HCT116 (cell line): Measurements from ENCODE around the gene HHAT. TPM values are rescaled to one million over a fixed set of nuclear protein-coding genes. Genes with fewer than 3 reads are reported as not detected.

ENCODE experiments used
- ATAC-seq: fragments of 200-7000 bp; cut with Tn5 transposase; 2 replicates; pipeline ENCODE4 v1.9.1; 2020; ENCODE audit warnings: mild to moderate bottlenecking, moderate library complexity
- BruUV-seq: library from RNA; stranded (reverse); fragments of 400-500 nt; replicated peaks from 2 replicates; lab custom pipeline; 2021; lab: Mats Ljungman, UMichigan
- CTCF ChIA-PET: fragments of 300-600 bp; sonication (Branson Sonifier 250); formaldehyde crosslinking; loops from one replicate; lab custom pipeline; 2021; ENCODE audit warnings: antibody characterized with exemption; lab: Charles Lee
- POLR2A ChIA-PET: fragments of 300-600, 350-600 bp; sonication (Branson Sonifier 250); formaldehyde crosslinking; loops from one replicate; lab custom pipeline; 2021; ENCODE audit warnings: antibody characterized with exemption; lab: Charles Lee
- RAD21 ChIA-PET, 2 experiments: fragments of 300-600 bp; sonication (Branson Sonifier 250); formaldehyde crosslinking; loops; one replicate each; lab custom pipeline; 2023; ENCODE audit warnings: low total read pairs in 2 of 2; ENCODE audit not compliant: uncharacterized antibody in 2 of 2, unreplicated experiment in 2 of 2, low non-redundant PET in 1 of 2; lab: Charles Lee
- DNase-seq: peaks from one replicate; pipeline ENCODE4 v3.0.0-alpha.2; 2010; ENCODE audit warnings: low read depth, low spot score
- H2AFZ ChIP-seq: fragments of 200-600 bp; shearing (Covaris generic), sonication (generic); 2 replicates; pipeline ENCODE4 v1.6.1; 2017; ENCODE audit warnings: low read depth, mixed run types, mixed read lengths, antibody characterized with exemption, low read length; ENCODE audit not compliant: poor library complexity, severe bottlenecking
- H3K27ac ChIP-seq: 2 replicates; pipeline ENCODE4 v1.5.1; 2012; ENCODE audit warnings: low read depth, low read length
- H3K27me3 ChIP-seq: fragments of 200-600 bp; sonication (generic); 2 replicates; pipeline ENCODE4 v1.6.1; 2016; ENCODE audit warnings: mixed run types, low read length, mixed read lengths; ENCODE audit not compliant: insufficient read depth
- H3K36me3 ChIP-seq, 2 experiments: fragments of 200-500 bp in 1 of 2; fragments of 200-600 bp in 1 of 2; sonication (Bioruptor generic) in 1 of 2; sonication (generic) in 1 of 2; 2 replicates each; pipeline versions ENCODE4 v1.5.1 to v1.6.1; 2014 to 2016; ENCODE audit warnings: low read length in 2 of 2, inconsistent platforms in 1 of 2, mixed read lengths in 1 of 2, mixed run types in 1 of 2; ENCODE audit not compliant: insufficient read depth in 2 of 2, control insufficient read depth in 1 of 2
- H3K4me1 ChIP-seq, 2 experiments: fragments of 200-600 bp in 1 of 2; sonication (generic) in 1 of 2; 2 replicates each; pipeline versions ENCODE4 v1.5.1 to v1.6.1; 2012 to 2017; ENCODE audit warnings: low read length in 2 of 2, inconsistent platforms in 1 of 2, mild to moderate bottlenecking in 1 of 2, mixed read lengths in 1 of 2, mixed run types in 1 of 2, moderate library complexity in 1 of 2; ENCODE audit not compliant: insufficient read depth in 2 of 2, control insufficient read depth in 1 of 2
- H3K4me2 ChIP-seq: fragments of 200-600 bp; sonication (generic); 2 replicates; pipeline ENCODE4 v1.6.1; 2017; ENCODE audit warnings: mixed run types, low read length, mixed read lengths
- H3K4me3 ChIP-seq, 2 experiments: fragments of 200-600 bp in 1 of 2; sonication (generic) in 1 of 2; replicated peaks in 1 of 2; 2 replicates each; pipeline ENCODE4 v1.5.1; 2011 to 2016; ENCODE audit warnings: low read length in 2 of 2, control low read depth in 1 of 2, low read depth in 1 of 2, mild to moderate bottlenecking in 1 of 2, mixed read lengths in 1 of 2, mixed run types in 1 of 2
- H3K79me2 ChIP-seq: fragments of 200-600 bp; sonication (generic); 2 replicates; pipeline ENCODE4 v1.6.1; 2017; ENCODE audit warnings: mild to moderate bottlenecking, mixed run types, low read length, moderate library complexity, mixed read lengths; ENCODE audit not compliant: insufficient read depth
- H3K9ac ChIP-seq: fragments of 200-600 bp; sonication (generic); 2 replicates; pipeline ENCODE4 v1.6.1; 2016; ENCODE audit warnings: low read length, mixed read lengths
- H3K9me2 ChIP-seq: fragments of 200-600 bp; sonication (generic), shearing (Covaris generic); 2 replicates; pipeline ENCODE4 v1.6.1; 2017; ENCODE audit warnings: mixed run types, mild to moderate bottlenecking, moderate library complexity; ENCODE audit not compliant: insufficient read depth
- H3K9me3 ChIP-seq, 2 experiments: fragments of 200-500 bp in 1 of 2; fragments of 200-600 bp in 1 of 2; sonication (Bioruptor generic) in 1 of 2; sonication (generic) in 1 of 2; 2 replicates each; pipeline ENCODE4 v1.6.1; 2014 to 2017; ENCODE audit warnings: low read length in 2 of 2, mixed read lengths in 2 of 2, inconsistent platforms in 1 of 2, low read depth in 1 of 2, mild to moderate bottlenecking in 1 of 2, mixed run types in 1 of 2, moderate library complexity in 1 of 2; ENCODE audit not compliant: control insufficient read depth in 1 of 2, insufficient read depth in 1 of 2
- H4K20me1 ChIP-seq: fragments of 200-600 bp; sonication (generic), shearing (Covaris generic); 2 replicates; pipeline ENCODE4 v1.6.1; 2017; ENCODE audit warnings: mixed run types, mild to moderate bottlenecking, moderate library complexity; ENCODE audit not compliant: insufficient read depth
- CBX3 ChIP-seq: IDR thresholded peaks from 2 replicates; pipeline ENCODE4 v1.6.1; 2012; ENCODE audit warnings: low read depth
- CEBPB ChIP-seq: IDR thresholded peaks from 2 replicates; pipeline ENCODE4 v1.6.1; 2012; ENCODE audit warnings: low read depth
- EGR1 ChIP-seq: IDR thresholded peaks from 2 replicates; pipeline ENCODE4 v1.6.1; 2012; ENCODE audit warnings: low read depth
- EZH2phosphoT487 ChIP-seq: fragments of 200-600 bp; IDR thresholded peaks from 2 replicates; pipeline ENCODE4 v1.6.1; 2018; ENCODE audit warnings: antibody characterized with exemption, borderline replicate concordance
- FOSL1 ChIP-seq: IDR thresholded peaks from 2 replicates; pipeline ENCODE4 v1.6.1; 2012; ENCODE audit warnings: low read depth
- JUND ChIP-seq: IDR thresholded peaks from 2 replicates; pipeline ENCODE4 v1.6.1; 2012
- POLR2AphosphoS5 ChIP-seq: IDR thresholded peaks from 2 replicates; pipeline ENCODE4 v1.6.1; 2011; ENCODE audit warnings: mild to moderate bottlenecking, low read depth, low read length, moderate library complexity
- RAD21 ChIP-seq: IDR thresholded peaks from 2 replicates; pipeline ENCODE4 v1.6.1; 2012; ENCODE audit warnings: low read depth, mild to moderate bottlenecking
- SP1 ChIP-seq: IDR thresholded peaks from 2 replicates; pipeline ENCODE4 v1.6.1; 2012; ENCODE audit warnings: low read depth
- SRF ChIP-seq: IDR thresholded peaks from 2 replicates; pipeline ENCODE4 v1.6.1; 2012; ENCODE audit warnings: low read depth
- TCF7L2 ChIP-seq: IDR thresholded peaks from 2 replicates; pipeline ENCODE4 v1.7.0; 2011; ENCODE audit warnings: borderline replicate concordance, inconsistent platforms; ENCODE audit not compliant: insufficient read depth, insufficient read length; ENCODE audit errors: extremely low read depth
- YY1 ChIP-seq: IDR thresholded peaks from 2 replicates; pipeline ENCODE4 v1.6.1; 2011; ENCODE audit warnings: low read length, low read depth, moderate library complexity, mild to moderate bottlenecking; ENCODE audit not compliant: insufficient replicate concordance; ENCODE audit errors: extremely low read depth
- ZFX ChIP-seq: fragments of 450-650 bp; IDR thresholded peaks from 2 replicates; pipeline ENCODE4 v1.6.1; 2017
- intact Hi-C: fragments of 100-400 bp; cut with micrococcal nuclease; formaldehyde crosslinking; loops from 2 replicates; pipeline ENCODE4 v1.10.0; 2022
- total RNA-seq: library from RNA; stranded (reverse); gene quantifications from one replicate; pipeline ENCODE4 v1.2.1, GENCODE V29; 2021; ENCODE audit not compliant: unreplicated experiment
- TF ChIP-seq, protein P1 (sequence below): IDR thresholded peaks from 2 replicates; pipeline ENCODE4 v1.6.1; 2012; ENCODE audit warnings: low read depth
- TF ChIP-seq, protein P2 (sequence below): IDR thresholded peaks from 2 replicates; pipeline ENCODE4 v1.6.1; 2011; ENCODE audit warnings: mild to moderate bottlenecking, low read length, moderate library complexity; ENCODE audit not compliant: insufficient replicate concordance; ENCODE audit errors: extremely low read depth
- TF ChIP-seq, protein P3 (sequence below): IDR thresholded peaks from 2 replicates; pipeline ENCODE4 v1.6.1; 2012
- TF ChIP-seq, protein P4 (sequence below): IDR thresholded peaks from 2 replicates; pipeline ENCODE4 v1.6.1; 2012

Gene HHAT
- total RNA-seq, 1 experiment from 2014 or later, result 2.7 TPM

DNA sequence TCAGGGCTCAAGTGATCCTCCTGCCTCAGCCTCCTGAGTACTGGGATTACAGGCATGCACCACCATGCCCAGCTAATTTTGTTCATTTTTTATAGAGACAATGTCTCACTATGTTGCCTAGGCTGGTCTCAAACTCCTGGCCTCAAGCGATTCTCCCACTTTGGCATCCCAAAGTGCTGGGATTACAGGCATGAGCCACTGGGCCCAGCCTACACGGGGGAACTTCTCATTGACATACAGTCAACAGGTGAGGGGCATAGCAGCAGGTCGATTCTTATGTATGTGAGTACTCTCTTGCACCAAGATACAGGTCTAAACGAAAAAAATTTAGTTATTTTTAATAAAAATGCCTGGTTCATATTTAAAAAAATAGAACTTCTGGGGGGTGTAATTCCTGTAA lies 39.5 kb upstream of the HHAT start (continued):
- no peak for TF ChIP-seq EGR1
- TF ChIP-seq, all 23 proteins: peak for 0

DNA sequence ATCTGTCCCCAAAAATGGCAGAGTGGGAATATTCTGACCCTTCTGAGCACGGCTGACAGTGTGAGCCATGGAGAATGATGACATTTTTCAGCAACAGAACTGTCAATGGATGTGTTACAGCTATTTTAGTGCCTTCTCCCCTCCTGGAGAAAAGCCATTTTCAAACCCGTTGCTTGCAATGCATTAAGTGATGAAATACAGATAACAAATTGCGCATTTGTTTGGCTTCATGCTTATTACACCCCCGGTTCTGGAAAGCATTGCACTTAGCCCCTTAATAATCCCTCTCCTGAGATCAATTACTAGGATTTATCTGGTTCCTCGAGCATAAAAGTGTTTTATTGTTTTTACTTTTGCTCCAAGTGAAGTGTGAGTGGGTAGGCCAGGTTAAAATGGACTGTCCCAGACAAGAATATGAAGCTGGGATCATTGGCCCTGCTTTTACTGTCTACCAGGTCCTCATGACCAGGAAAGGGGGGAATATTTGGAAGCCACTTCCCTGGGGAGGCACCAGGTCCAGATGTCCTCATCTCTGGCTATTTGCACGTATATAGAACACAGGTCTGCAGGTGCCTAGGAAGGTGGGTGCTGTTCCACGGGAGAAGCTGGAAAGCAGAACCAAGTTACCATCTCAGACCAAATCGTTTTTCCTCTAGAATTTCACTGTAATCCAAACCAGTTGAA lies 37.5 kb upstream of the HHAT start:
- POLR2A ChIA-PET, result interaction anchor here (1.3 kb wide), 1 partner anchor 83 kb away, joined by 3 read pairs; no protein-coding TSS in a partner anchor
- Histone ChIP-seq H3K79me2 (no peaks in the 10 kb centered on the region), H3K4me1 (peaks cover 0 to 13% of the 10 kb centered on the region in 2 experiments; a peak in 1 of 4 replicates), H3K9me2 (no peaks in the 10 kb centered on the region), H3K9ac (no peak overlapping the region), H3K27ac (no peak overlapping the region), H4K20me1 (no peaks in the 10 kb centered on the region), H3K4me3 (no peak overlapping the region), H3K9me3 (no peaks in the 10 kb centered on the region), H3K36me3 (no peaks in the 10 kb centered on the region), H3K4me2 (no peak overlapping the region), H2AFZ (no peak overlapping the region), H3K27me3 (0 out of 2 replicates have a peak, but pooled peaks cover 10% of the 10 kb centered on the region)
- DNase-seq, result no peak
- ATAC-seq, result no peak
- no TSS peak for BruUV-seq
- no peak for TF ChIP-seq FOSL1
- TF ChIP-seq POLR2AphosphoS5, result no peak
- no peak for TF ChIP-seq ZFX
- TF ChIP-seq, protein P1, sequence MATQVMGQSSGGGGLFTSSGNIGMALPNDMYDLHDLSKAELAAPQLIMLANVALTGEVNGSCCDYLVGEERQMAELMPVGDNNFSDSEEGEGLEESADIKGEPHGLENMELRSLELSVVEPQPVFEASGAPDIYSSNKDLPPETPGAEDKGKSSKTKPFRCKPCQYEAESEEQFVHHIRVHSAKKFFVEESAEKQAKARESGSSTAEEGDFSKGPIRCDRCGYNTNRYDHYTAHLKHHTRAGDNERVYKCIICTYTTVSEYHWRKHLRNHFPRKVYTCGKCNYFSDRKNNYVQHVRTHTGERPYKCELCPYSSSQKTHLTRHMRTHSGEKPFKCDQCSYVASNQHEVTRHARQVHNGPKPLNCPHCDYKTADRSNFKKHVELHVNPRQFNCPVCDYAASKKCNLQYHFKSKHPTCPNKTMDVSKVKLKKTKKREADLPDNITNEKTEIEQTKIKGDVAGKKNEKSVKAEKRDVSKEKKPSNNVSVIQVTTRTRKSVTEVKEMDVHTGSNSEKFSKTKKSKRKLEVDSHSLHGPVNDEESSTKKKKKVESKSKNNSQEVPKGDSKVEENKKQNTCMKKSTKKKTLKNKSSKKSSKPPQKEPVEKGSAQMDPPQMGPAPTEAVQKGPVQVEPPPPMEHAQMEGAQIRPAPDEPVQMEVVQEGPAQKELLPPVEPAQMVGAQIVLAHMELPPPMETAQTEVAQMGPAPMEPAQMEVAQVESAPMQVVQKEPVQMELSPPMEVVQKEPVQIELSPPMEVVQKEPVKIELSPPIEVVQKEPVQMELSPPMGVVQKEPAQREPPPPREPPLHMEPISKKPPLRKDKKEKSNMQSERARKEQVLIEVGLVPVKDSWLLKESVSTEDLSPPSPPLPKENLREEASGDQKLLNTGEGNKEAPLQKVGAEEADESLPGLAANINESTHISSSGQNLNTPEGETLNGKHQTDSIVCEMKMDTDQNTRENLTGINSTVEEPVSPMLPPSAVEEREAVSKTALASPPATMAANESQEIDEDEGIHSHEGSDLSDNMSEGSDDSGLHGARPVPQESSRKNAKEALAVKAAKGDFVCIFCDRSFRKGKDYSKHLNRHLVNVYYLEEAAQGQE, result no peak
- TF ChIP-seq SRF, result no peak
- no peak for TF ChIP-seq EZH2phosphoT487
- no peak for TF ChIP-seq CEBPB
- TF ChIP-seq RAD21, result no peak
- no peak for TF ChIP-seq YY1
- TF ChIP-seq EGR1, result no peak
- no peak for TF ChIP-seq JUND
- TF ChIP-seq, protein P2, sequence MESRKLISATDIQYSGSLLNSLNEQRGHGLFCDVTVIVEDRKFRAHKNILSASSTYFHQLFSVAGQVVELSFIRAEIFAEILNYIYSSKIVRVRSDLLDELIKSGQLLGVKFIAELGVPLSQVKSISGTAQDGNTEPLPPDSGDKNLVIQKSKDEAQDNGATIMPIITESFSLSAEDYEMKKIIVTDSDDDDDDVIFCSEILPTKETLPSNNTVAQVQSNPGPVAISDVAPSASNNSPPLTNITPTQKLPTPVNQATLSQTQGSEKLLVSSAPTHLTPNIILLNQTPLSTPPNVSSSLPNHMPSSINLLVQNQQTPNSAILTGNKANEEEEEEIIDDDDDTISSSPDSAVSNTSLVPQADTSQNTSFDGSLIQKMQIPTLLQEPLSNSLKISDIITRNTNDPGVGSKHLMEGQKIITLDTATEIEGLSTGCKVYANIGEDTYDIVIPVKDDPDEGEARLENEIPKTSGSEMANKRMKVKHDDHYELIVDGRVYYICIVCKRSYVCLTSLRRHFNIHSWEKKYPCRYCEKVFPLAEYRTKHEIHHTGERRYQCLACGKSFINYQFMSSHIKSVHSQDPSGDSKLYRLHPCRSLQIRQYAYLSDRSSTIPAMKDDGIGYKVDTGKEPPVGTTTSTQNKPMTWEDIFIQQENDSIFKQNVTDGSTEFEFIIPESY, result no peak
- TF ChIP-seq, protein P3, sequence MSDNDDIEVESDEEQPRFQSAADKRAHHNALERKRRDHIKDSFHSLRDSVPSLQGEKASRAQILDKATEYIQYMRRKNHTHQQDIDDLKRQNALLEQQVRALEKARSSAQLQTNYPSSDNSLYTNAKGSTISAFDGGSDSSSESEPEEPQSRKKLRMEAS, result no peak
- TF ChIP-seq CBX3, result no peak
- TF ChIP-seq, protein P4, sequence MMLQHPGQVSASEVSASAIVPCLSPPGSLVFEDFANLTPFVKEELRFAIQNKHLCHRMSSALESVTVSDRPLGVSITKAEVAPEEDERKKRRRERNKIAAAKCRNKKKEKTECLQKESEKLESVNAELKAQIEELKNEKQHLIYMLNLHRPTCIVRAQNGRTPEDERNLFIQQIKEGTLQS, result no peak
- no peak for TF ChIP-seq SP1
- TF ChIP-seq TCF7L2, result no peak
- RAD21 ChIA-PET, result no interaction called here
- CTCF ChIA-PET, result no interaction called here
- intact Hi-C loops, result no loop called here
